SK-N-SH (cell line): Measurements from ENCODE around the gene SYT17.

Experiments used
- EZH2phosphoT487 ChIP-seq: fragments of 200-600 bp; sonication (generic); IDR thresholded peaks from 2 replicates; pipeline ENCODE4 v1.6.1; 2017; ENCODE audit warnings: low read depth, mixed run types, mild to moderate bottlenecking, antibody characterized with exemption, moderate library complexity, borderline replicate concordance
- FOXM1 ChIP-seq: IDR thresholded peaks from 2 replicates; pipeline ENCODE4 v1.4.0; 2012; ENCODE audit warnings: low read depth, mild to moderate bottlenecking
- POLR2AphosphoS5 ChIP-seq: IDR thresholded peaks from 2 replicates; pipeline ENCODE4 v1.6.1; 2012; ENCODE audit warnings: low read depth, low read length
- TF ChIP-seq, protein P1 (sequence below): fragments of 200-600 bp; sonication (generic); IDR thresholded peaks from 2 replicates; pipeline ENCODE4 v1.6.1; 2017; ENCODE audit warnings: antibody characterized with exemption, mild to moderate bottlenecking, moderate library complexity
- TF ChIP-seq, protein P2 (sequence below): IDR thresholded peaks from 2 replicates; pipeline ENCODE4 v1.6.1; 2012; ENCODE audit warnings: mild to moderate bottlenecking, low read depth, low read length, moderate library complexity

- TF ChIP-seq FOXM1 (no peak), POLR2AphosphoS5 (no peak), EZH2phosphoT487 (no peak)
- TF ChIP-seq, protein P1, sequence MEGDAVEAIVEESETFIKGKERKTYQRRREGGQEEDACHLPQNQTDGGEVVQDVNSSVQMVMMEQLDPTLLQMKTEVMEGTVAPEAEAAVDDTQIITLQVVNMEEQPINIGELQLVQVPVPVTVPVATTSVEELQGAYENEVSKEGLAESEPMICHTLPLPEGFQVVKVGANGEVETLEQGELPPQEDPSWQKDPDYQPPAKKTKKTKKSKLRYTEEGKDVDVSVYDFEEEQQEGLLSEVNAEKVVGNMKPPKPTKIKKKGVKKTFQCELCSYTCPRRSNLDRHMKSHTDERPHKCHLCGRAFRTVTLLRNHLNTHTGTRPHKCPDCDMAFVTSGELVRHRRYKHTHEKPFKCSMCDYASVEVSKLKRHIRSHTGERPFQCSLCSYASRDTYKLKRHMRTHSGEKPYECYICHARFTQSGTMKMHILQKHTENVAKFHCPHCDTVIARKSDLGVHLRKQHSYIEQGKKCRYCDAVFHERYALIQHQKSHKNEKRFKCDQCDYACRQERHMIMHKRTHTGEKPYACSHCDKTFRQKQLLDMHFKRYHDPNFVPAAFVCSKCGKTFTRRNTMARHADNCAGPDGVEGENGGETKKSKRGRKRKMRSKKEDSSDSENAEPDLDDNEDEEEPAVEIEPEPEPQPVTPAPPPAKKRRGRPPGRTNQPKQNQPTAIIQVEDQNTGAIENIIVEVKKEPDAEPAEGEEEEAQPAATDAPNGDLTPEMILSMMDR: no peak
- TF ChIP-seq, protein P2, sequence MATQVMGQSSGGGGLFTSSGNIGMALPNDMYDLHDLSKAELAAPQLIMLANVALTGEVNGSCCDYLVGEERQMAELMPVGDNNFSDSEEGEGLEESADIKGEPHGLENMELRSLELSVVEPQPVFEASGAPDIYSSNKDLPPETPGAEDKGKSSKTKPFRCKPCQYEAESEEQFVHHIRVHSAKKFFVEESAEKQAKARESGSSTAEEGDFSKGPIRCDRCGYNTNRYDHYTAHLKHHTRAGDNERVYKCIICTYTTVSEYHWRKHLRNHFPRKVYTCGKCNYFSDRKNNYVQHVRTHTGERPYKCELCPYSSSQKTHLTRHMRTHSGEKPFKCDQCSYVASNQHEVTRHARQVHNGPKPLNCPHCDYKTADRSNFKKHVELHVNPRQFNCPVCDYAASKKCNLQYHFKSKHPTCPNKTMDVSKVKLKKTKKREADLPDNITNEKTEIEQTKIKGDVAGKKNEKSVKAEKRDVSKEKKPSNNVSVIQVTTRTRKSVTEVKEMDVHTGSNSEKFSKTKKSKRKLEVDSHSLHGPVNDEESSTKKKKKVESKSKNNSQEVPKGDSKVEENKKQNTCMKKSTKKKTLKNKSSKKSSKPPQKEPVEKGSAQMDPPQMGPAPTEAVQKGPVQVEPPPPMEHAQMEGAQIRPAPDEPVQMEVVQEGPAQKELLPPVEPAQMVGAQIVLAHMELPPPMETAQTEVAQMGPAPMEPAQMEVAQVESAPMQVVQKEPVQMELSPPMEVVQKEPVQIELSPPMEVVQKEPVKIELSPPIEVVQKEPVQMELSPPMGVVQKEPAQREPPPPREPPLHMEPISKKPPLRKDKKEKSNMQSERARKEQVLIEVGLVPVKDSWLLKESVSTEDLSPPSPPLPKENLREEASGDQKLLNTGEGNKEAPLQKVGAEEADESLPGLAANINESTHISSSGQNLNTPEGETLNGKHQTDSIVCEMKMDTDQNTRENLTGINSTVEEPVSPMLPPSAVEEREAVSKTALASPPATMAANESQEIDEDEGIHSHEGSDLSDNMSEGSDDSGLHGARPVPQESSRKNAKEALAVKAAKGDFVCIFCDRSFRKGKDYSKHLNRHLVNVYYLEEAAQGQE: peak; percentile 87
These were observed 139.7 kb downstream of the SYT17 start for GRCh38 chr16:19307587-19308241.
